IPS-NIHi11 (cell line): ENCODE measurements around the gene OPN1SW.

ENCODE experiments used
- DNase-seq: peaks from one replicate; pipeline ENCODE4 v3.0.0; 2012; ENCODE audit warnings: mixed read lengths, low spot score

Gene OPN1SW

GRCh38 chr7:128732521-128733277 lies 42.9 kb downstream of the OPN1SW start:
- DNase-seq: no peak

- DNase-seq: no peak
These were observed 44.4 kb downstream of the OPN1SW start for GRCh38 chr7:128731184-128731583.

- no peak for DNase-seq
These were observed 46.1 kb downstream of the OPN1SW start for GRCh38 chr7:128729494-128729893.

GRCh38 chr7:128728598-128728997 lies 47.0 kb downstream of the OPN1SW start:
- DNase-seq: no peak

- no peak for DNase-seq
These were observed 48.4 kb downstream of the OPN1SW start for GRCh38 chr7:128727239-128727638.

- DNase-seq: no peak
These were observed 48.9 kb downstream of the OPN1SW start for GRCh38 chr7:128726737-128727072.

- no peak for DNase-seq
These were observed 49.4 kb downstream of the OPN1SW start for GRCh38 chr7:128726059-128726736.

GRCh38 chr7:128725531-128725930 lies 50.1 kb downstream of the OPN1SW start:
- no peak for DNase-seq

- DNase-seq: no peak
These were observed 50.9 kb downstream of the OPN1SW start for GRCh38 chr7:128724743-128725142.
